ENCODE measurements around the gene CEACAM16. TPM values are rescaled to one million over a fixed set of nuclear protein-coding genes. Genes with fewer than 3 reads are reported as not detected.
"Not testable (repeated sequence)": the region's sequence is repeated elsewhere in the genome, so short reads cannot be mapped to it uniquely, and the experiment has no call there.

The CEACAM16 gene
- total RNA-seq, 1 donor from 2014 or later: not detected

DNA sequence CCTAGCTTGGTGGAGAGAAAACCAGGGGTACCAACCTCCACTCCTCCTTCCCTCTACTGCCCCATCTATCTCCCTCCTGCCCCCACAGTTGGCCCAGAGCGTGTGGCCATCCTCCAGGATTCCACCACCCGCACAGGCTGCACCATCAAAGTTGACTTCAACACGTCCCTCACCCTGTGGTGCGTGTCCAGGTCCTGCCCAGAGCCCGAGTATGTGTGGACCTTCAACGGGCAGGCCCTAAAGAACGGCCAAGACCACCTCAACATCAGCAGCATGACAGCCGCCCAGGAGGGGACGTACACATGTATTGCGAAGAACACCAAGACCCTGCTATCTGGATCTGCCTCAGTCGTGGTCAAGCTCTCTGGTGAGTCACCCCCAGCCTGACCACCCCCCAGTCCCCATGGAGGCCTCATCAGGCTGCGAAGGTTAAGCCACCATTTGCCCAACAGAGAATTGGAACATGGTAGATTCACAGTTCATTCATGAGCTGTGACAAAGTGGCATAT lies 6.6 kb downstream of the CEACAM16 start:
- no peak overlapping the region for H3K4me3 Mint-ChIP-seq (ENCODE audit: unreplicated experiment)
- H3K27ac Mint-ChIP-seq (ENCODE audit: unreplicated experiment): no peak overlapping the region
- H3K36me3 Mint-ChIP-seq (ENCODE audit: unreplicated experiment): no peaks in the 10 kb centered on the region
- DNase-seq (ENCODE audit: extremely low spot score, unreplicated experiment): no peak
- H3K4me1 Mint-ChIP-seq (ENCODE audit: unreplicated experiment): no peaks in the 10 kb centered on the region
- no peaks in the 10 kb centered on the region for H3K27me3 Mint-ChIP-seq (ENCODE audit: unreplicated experiment)
- no peaks in the 10 kb centered on the region for H3K9me3 Mint-ChIP-seq (ENCODE audit: unreplicated experiment)
- TF ChIP-seq, protein P1, sequence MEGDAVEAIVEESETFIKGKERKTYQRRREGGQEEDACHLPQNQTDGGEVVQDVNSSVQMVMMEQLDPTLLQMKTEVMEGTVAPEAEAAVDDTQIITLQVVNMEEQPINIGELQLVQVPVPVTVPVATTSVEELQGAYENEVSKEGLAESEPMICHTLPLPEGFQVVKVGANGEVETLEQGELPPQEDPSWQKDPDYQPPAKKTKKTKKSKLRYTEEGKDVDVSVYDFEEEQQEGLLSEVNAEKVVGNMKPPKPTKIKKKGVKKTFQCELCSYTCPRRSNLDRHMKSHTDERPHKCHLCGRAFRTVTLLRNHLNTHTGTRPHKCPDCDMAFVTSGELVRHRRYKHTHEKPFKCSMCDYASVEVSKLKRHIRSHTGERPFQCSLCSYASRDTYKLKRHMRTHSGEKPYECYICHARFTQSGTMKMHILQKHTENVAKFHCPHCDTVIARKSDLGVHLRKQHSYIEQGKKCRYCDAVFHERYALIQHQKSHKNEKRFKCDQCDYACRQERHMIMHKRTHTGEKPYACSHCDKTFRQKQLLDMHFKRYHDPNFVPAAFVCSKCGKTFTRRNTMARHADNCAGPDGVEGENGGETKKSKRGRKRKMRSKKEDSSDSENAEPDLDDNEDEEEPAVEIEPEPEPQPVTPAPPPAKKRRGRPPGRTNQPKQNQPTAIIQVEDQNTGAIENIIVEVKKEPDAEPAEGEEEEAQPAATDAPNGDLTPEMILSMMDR (IDR thresholded peaks at IDR 0.05): no peak

DNA sequence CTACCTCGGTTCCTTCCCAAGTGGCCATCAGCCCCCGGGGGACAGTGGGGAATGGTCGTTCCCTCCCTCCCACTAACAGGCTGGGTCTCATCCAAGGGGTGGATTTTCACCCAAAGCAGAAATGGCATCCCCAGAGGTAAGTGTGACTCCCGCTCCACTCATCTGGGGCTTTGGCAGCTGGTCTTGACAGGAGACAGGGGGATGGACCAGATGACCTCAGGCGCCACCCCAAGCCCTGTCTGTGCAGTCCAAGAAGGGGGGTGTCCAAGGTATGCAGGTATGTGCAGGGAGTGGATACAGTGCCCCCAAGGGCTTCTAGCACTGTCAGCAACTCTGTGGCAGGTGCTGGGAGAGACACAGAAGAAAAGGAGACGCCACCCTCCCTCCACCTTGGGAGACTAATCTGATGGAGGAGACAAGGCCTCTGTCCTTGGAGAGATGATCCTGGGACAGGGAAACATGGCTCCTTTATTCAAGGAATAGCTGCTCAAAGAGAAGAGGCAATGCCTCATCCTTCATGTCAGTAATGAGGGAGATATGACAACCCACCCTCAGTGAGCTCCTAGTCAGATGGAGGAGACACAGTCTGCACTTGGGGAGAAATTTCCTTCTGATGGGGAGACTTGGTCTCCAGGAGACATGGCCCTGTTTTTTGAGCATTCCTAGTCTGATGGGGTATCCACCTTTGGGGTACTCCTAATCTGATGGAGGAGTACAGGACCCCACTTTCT lies 7.7 kb downstream of the CEACAM16 start:
- no peak for DNase-seq (ENCODE audit: extremely low spot score, unreplicated experiment)
- TF ChIP-seq, protein P1 (IDR thresholded peaks at IDR 0.05): no peak
- no peaks in the 10 kb centered on the region for H3K27me3 Mint-ChIP-seq (ENCODE audit: unreplicated experiment)
- H3K9me3 Mint-ChIP-seq (ENCODE audit: unreplicated experiment): no peaks in the 10 kb centered on the region
- no peaks in the 10 kb centered on the region for H3K4me1 Mint-ChIP-seq (ENCODE audit: unreplicated experiment)
- no peak overlapping the region for H3K4me3 Mint-ChIP-seq (ENCODE audit: unreplicated experiment)
- H3K27ac Mint-ChIP-seq (ENCODE audit: unreplicated experiment): no peak overlapping the region
- no peaks in the 10 kb centered on the region for H3K36me3 Mint-ChIP-seq (ENCODE audit: unreplicated experiment)

DNA sequence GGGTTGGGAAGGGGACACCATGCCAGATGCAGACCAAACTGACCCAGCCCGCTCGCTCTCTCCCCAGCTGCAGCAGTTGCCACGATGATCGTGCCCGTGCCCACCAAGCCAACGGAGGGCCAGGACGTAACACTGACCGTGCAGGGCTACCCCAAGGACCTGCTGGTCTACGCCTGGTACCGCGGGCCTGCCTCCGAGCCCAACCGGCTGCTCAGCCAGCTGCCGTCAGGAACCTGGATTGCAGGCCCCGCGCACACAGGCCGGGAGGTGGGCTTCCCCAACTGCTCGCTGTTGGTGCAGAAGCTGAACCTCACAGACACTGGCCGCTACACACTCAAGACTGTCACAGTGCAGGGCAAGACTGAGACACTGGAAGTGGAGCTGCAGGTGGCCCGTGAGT lies 8.8 kb downstream of the CEACAM16 start:
- Mint-ChIP-seq H3K4me1 (ENCODE audit: unreplicated experiment) (no peaks in the 10 kb centered on the region), H3K36me3 (ENCODE audit: unreplicated experiment) (no peaks in the 10 kb centered on the region), H3K9me3 (ENCODE audit: unreplicated experiment) (no peaks in the 10 kb centered on the region), H3K4me3 (ENCODE audit: unreplicated experiment) (no peak overlapping the region), H3K27ac (ENCODE audit: unreplicated experiment) (no peak overlapping the region), H3K27me3 (ENCODE audit: unreplicated experiment) (no peaks in the 10 kb centered on the region)
- no peak for DNase-seq (ENCODE audit: extremely low spot score, unreplicated experiment)
- TF ChIP-seq, protein P1 (IDR thresholded peaks at IDR 0.05): no peak

DNA sequence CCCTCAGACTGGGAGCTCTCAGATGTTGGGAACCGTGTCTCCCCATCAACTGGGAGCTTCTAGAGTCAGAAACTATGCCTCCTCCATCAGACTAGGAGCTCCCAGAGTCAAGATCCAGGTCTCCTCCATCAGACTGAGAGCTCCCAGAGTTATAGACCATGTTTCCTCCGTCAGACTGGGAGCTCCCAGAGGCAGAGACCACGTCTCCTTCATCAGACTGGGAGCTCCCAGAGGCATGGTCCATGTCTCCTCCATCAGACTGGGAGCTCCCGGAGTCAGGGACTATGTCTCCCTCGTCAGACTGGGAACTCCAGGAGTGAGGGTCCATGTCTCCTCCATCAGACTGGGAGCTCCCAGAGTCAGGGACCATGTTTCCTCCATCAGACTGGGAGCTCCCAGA lies 10.0 kb downstream of the CEACAM16 start:
- H3K9me3 Mint-ChIP-seq (ENCODE audit: unreplicated experiment): no peaks in the 10 kb centered on the region

DNA sequence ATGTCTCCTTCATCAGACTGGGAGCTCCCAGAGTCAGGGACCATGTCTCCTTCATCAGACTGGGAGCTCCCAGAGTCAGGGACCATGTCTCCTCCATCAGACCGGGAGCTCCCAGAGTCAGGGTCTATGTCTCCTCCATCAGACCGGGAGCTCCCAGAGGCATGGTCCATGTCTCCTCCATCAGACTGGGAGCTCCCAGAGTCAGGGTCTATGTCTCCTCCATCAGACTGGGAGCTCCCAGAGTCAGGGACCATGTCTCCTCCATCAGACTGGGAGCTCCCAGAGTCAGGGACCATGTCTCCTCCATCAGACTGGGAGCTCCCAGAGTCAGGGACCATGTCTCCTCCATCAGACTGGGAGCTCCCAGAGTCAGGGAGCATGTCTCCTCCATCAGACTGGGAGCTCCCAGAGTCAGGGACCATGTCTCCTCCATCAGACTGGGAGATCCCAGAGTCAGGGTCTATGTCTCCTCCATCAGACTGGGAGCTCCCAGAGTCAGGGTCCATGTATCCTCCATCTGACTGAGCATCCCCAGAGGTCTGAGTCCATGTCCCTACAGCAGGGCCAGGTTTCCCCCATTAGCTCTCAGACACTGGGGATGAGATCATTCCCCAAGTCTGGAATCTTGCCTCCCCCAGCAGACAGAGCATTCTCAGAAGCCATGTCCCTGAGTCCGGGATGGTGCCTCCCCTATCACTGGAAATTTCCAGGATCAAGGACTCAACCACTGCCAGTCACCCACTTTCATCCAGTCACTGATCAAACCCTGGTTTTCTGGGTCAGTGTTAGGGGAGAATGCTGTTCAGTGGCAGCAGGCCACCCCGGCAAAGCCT lies 10.7 kb downstream of the CEACAM16 start:
- DNase-seq (ENCODE audit: extremely low spot score, unreplicated experiment); H3K9me3 Mint-ChIP-seq (ENCODE audit: unreplicated experiment); H3K27ac Mint-ChIP-seq (ENCODE audit: unreplicated experiment); H3K27me3 Mint-ChIP-seq (ENCODE audit: unreplicated experiment); H3K36me3 Mint-ChIP-seq (ENCODE audit: unreplicated experiment); H3K4me1 Mint-ChIP-seq (ENCODE audit: unreplicated experiment); H3K4me3 Mint-ChIP-seq (ENCODE audit: unreplicated experiment): not testable (repeated sequence)

More for the DNA sequence above, 10.0 kb downstream of the CEACAM16 start:
- Mint-ChIP-seq H3K27me3 (ENCODE audit: unreplicated experiment) (no peaks in the 10 kb centered on the region), H3K27ac (ENCODE audit: unreplicated experiment) (no peak overlapping the region), H3K4me3 (ENCODE audit: unreplicated experiment) (no peak overlapping the region), H3K4me1 (ENCODE audit: unreplicated experiment) (no peaks in the 10 kb centered on the region), H3K36me3 (ENCODE audit: unreplicated experiment) (no peaks in the 10 kb centered on the region)
- DNase-seq (ENCODE audit: extremely low spot score, unreplicated experiment): no peak
- TF ChIP-seq, protein P1 (IDR thresholded peaks at IDR 0.05): no peak

Data from osteocyte (in vitro differentiated cells).